ENCODE measurements around the gene AADAC. TPM values are rescaled to one million over a fixed set of nuclear protein-coding genes. Genes with fewer than 3 reads are reported as not detected.
"Not testable (repeated sequence)": the region's sequence is repeated elsewhere in the genome, so short reads cannot be mapped to it uniquely, and the experiment has no call there.

AADAC gene
- total RNA-seq, 1 donor from 2014 or later = not detected

DNA sequence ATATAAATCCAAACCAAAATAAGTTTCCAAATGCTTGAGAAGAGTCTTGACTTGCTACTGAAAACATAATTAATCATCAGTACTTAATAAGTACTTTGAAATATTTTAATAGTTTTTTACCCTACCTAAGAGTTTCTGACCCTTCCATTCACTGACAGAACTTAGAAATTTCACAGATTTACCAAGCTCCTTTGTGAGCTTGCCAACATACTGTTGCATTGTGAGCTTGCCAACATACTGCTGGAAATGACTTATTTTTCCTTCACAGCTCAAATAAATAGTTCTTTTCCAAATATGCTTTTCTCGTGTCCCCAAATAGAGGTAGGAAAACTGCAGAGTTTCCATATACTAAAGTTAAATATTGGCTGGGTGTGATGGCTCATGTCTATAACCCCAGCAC lies 9.6 kb upstream of the AADAC start:
- no peak for TF ChIP-seq EZH2 (IDR thresholded peaks at IDR 0.05; ENCODE audit: insufficient read depth, low read length)
- TF ChIP-seq, protein P1, sequence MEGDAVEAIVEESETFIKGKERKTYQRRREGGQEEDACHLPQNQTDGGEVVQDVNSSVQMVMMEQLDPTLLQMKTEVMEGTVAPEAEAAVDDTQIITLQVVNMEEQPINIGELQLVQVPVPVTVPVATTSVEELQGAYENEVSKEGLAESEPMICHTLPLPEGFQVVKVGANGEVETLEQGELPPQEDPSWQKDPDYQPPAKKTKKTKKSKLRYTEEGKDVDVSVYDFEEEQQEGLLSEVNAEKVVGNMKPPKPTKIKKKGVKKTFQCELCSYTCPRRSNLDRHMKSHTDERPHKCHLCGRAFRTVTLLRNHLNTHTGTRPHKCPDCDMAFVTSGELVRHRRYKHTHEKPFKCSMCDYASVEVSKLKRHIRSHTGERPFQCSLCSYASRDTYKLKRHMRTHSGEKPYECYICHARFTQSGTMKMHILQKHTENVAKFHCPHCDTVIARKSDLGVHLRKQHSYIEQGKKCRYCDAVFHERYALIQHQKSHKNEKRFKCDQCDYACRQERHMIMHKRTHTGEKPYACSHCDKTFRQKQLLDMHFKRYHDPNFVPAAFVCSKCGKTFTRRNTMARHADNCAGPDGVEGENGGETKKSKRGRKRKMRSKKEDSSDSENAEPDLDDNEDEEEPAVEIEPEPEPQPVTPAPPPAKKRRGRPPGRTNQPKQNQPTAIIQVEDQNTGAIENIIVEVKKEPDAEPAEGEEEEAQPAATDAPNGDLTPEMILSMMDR (IDR thresholded peaks at IDR 0.05; ENCODE audit: insufficient read depth, low read depth, low read length) = no peak
- DNase-seq (ENCODE audit: low read depth) = peak; percentile 11
- Mint-ChIP-seq H3K4me3 (ENCODE audit: unreplicated experiment) (no peak overlapping the region), H3K36me3 (ENCODE audit: low read depth, unreplicated experiment) (no peaks in the 10 kb centered on the region), H3K27me3 (ENCODE audit: low read depth, unreplicated experiment) (peaks cover 1% of the 10 kb centered on the region), H3K27ac (ENCODE audit: unreplicated experiment) (no peak overlapping the region), H3K9me3 (ENCODE audit: unreplicated experiment) (peaks cover 19% of the 10 kb centered on the region), H3K4me1 (ENCODE audit: low read depth, unreplicated experiment) (peaks cover 9% of the 10 kb centered on the region)
- no peaks in the 10 kb centered on the region for H3K36me3 ChIP-seq (ENCODE audit: insufficient read depth, low read length)
- H3K9me3 ChIP-seq (ENCODE audit: insufficient read depth, low read depth, low read length) = peaks cover 2% of the 10 kb centered on the region
- H3K4me1 ChIP-seq (ENCODE audit: insufficient read depth, low read length) = no peaks in the 10 kb centered on the region
- no peaks in the 10 kb centered on the region for H3K79me2 ChIP-seq (ENCODE audit: insufficient read depth, low read length)
- no peaks in the 10 kb centered on the region for H4K20me1 ChIP-seq (ENCODE audit: insufficient read depth, low read length)
- H3K9ac ChIP-seq (ENCODE audit: low read length) = no peak overlapping the region
- no peak overlapping the region for H3K27ac ChIP-seq (ENCODE audit: low read depth, low read length)
- no peaks in the 10 kb centered on the region for H3K27me3 ChIP-seq (ENCODE audit: insufficient read depth, low read length)
- no peak overlapping the region for H3K4me3 ChIP-seq (ENCODE audit: insufficient read depth, low read depth, low read length)
- H2AFZ ChIP-seq (ENCODE audit: low read depth, low read length) = no peak overlapping the region
- H3K4me2 ChIP-seq (ENCODE audit: low read length) = no peak overlapping the region
- FAIRE-seq = no peak

DNA sequence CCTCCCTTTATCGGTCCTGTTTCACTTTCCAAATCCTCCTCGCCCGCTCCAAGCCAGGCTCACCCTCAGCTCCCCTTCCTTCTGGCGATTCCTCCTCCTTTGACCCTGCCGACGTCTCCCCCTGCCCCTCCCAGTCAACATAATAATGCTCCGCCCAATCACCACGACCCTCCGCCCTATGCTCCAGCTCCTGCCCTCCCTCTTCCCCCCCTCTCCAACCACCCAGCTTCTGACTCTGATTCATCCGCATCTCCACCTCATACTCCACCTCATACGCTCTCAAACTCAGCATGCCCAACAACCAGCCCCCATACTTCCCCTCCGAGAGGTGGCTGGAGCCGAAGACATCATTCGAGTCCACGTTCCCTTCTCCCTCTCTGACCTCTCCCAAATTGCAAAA lies 7.1 kb upstream of the AADAC start:
- H3K36me3 ChIP-seq (ENCODE audit: insufficient read depth, low read length) = no peaks in the 10 kb centered on the region
- H2AFZ ChIP-seq (ENCODE audit: low read depth, low read length) = no peak overlapping the region
- no peak for TF ChIP-seq EZH2 (IDR thresholded peaks at IDR 0.05; ENCODE audit: insufficient read depth, low read length)
- TF ChIP-seq, protein P1 (IDR thresholded peaks at IDR 0.05; ENCODE audit: insufficient read depth, low read depth, low read length) = no peak
- H3K27ac Mint-ChIP-seq (ENCODE audit: unreplicated experiment) = no peak overlapping the region
- H3K27me3 ChIP-seq (ENCODE audit: insufficient read depth, low read length) = no peaks in the 10 kb centered on the region
- FAIRE-seq = no peak
- no peak overlapping the region for H3K4me3 ChIP-seq (ENCODE audit: insufficient read depth, low read depth, low read length)
- H3K4me1 ChIP-seq (ENCODE audit: insufficient read depth, low read length) = no peaks in the 10 kb centered on the region
- H3K9ac ChIP-seq (ENCODE audit: low read length) = no peak overlapping the region
- H3K36me3 Mint-ChIP-seq (ENCODE audit: low read depth, unreplicated experiment) = no peaks in the 10 kb centered on the region
- peaks cover 1% of the 10 kb centered on the region for H3K27me3 Mint-ChIP-seq (ENCODE audit: low read depth, unreplicated experiment)
- H3K4me2 ChIP-seq (ENCODE audit: low read length) = no peak overlapping the region
- H3K4me3 Mint-ChIP-seq (ENCODE audit: unreplicated experiment) = no peak overlapping the region
- H3K9me3 ChIP-seq (ENCODE audit: insufficient read depth, low read depth, low read length) = peaks cover 6% of the 10 kb centered on the region
- H3K4me1 Mint-ChIP-seq (ENCODE audit: low read depth, unreplicated experiment) = no peaks in the 10 kb centered on the region
- no peak for DNase-seq (ENCODE audit: low read depth)
- H3K27ac ChIP-seq (ENCODE audit: low read depth, low read length) = no peak overlapping the region
- H3K79me2 ChIP-seq (ENCODE audit: insufficient read depth, low read length) = no peaks in the 10 kb centered on the region
- H3K9me3 Mint-ChIP-seq (ENCODE audit: unreplicated experiment) = peaks cover 19% of the 10 kb centered on the region
- no peaks in the 10 kb centered on the region for H4K20me1 ChIP-seq (ENCODE audit: insufficient read depth, low read length)

DNA sequence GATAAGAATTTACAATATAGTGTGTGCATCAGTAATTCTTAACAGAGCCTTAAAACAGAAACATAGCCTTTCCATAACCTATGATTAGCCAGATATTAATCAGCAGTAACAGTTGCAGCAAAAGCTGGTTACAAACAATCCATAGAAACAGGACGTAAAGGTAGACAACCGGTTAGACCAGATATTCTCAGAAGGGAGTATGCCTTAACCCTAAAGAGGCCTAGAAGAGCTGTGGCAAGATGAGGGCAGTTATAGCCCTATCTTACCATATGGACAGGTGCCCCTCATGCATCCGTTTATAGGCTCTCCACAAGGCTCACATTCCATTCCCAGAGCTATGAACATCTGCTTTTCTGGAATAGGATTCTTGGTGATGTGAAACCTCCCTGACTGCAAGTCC lies 5.0 kb upstream of the AADAC start:
- DNase-seq (ENCODE audit: low read depth); H3K9ac ChIP-seq (ENCODE audit: low read length); H3K4me1 ChIP-seq (ENCODE audit: insufficient read depth, low read length); H3K4me1 Mint-ChIP-seq (ENCODE audit: low read depth, unreplicated experiment); H3K4me3 Mint-ChIP-seq (ENCODE audit: unreplicated experiment); H3K27ac Mint-ChIP-seq (ENCODE audit: unreplicated experiment); H3K9me3 ChIP-seq (ENCODE audit: insufficient read depth, low read depth, low read length); H3K27ac ChIP-seq (ENCODE audit: low read depth, low read length); H3K4me3 ChIP-seq (ENCODE audit: insufficient read depth, low read depth, low read length); H3K27me3 Mint-ChIP-seq (ENCODE audit: low read depth, unreplicated experiment); H3K4me2 ChIP-seq (ENCODE audit: low read length); H4K20me1 ChIP-seq (ENCODE audit: insufficient read depth, low read length); H3K36me3 Mint-ChIP-seq (ENCODE audit: low read depth, unreplicated experiment); H3K79me2 ChIP-seq (ENCODE audit: insufficient read depth, low read length); FAIRE-seq; H3K36me3 ChIP-seq (ENCODE audit: insufficient read depth, low read length); H2AFZ ChIP-seq (ENCODE audit: low read depth, low read length); H3K27me3 ChIP-seq (ENCODE audit: insufficient read depth, low read length): not testable (repeated sequence)
- H3K9me3 Mint-ChIP-seq (ENCODE audit: unreplicated experiment) = peaks cover 19% of the 10 kb centered on the region
